Dendritic cell treated with granulocyte-macrophage colony-stimulating factor and Interleukin-4, amounts not matched to agents 40 ng/mL and 50 ng/mL, for 4 days (primary cell): Measurements from ENCODE around the gene HMGXB3.

Experiments used
- H3K27ac Mint-ChIP-seq: one replicate; pipeline ENCODE4 v1.8.0; 2022; ENCODE audit warnings: mild to moderate bottlenecking, mixed read lengths
- H3K27me3 Mint-ChIP-seq: one replicate; pipeline ENCODE4 v1.8.0; 2022; ENCODE audit warnings: mild to moderate bottlenecking, mixed read lengths
- H3K36me3 Mint-ChIP-seq: one replicate; pipeline ENCODE4 v1.8.0; 2022; ENCODE audit warnings: low read depth, mixed read lengths
- H3K4me1 Mint-ChIP-seq: one replicate; pipeline ENCODE4 v1.8.0; 2022; ENCODE audit warnings: low read depth, mixed read lengths
- H3K4me3 Mint-ChIP-seq: one replicate; pipeline ENCODE4 v1.8.0; 2022; ENCODE audit warnings: mild to moderate bottlenecking, moderate library complexity, mixed read lengths
- H3K9me3 Mint-ChIP-seq: one replicate; pipeline ENCODE4 v1.8.0; 2022; ENCODE audit warnings: mixed read lengths
- intact Hi-C: fragments of 100-400 bp; cut with micrococcal nuclease; formaldehyde crosslinking; loops from one replicate; pipeline ENCODE4 v1.15.0; 2022

Gene HMGXB3, protein sequence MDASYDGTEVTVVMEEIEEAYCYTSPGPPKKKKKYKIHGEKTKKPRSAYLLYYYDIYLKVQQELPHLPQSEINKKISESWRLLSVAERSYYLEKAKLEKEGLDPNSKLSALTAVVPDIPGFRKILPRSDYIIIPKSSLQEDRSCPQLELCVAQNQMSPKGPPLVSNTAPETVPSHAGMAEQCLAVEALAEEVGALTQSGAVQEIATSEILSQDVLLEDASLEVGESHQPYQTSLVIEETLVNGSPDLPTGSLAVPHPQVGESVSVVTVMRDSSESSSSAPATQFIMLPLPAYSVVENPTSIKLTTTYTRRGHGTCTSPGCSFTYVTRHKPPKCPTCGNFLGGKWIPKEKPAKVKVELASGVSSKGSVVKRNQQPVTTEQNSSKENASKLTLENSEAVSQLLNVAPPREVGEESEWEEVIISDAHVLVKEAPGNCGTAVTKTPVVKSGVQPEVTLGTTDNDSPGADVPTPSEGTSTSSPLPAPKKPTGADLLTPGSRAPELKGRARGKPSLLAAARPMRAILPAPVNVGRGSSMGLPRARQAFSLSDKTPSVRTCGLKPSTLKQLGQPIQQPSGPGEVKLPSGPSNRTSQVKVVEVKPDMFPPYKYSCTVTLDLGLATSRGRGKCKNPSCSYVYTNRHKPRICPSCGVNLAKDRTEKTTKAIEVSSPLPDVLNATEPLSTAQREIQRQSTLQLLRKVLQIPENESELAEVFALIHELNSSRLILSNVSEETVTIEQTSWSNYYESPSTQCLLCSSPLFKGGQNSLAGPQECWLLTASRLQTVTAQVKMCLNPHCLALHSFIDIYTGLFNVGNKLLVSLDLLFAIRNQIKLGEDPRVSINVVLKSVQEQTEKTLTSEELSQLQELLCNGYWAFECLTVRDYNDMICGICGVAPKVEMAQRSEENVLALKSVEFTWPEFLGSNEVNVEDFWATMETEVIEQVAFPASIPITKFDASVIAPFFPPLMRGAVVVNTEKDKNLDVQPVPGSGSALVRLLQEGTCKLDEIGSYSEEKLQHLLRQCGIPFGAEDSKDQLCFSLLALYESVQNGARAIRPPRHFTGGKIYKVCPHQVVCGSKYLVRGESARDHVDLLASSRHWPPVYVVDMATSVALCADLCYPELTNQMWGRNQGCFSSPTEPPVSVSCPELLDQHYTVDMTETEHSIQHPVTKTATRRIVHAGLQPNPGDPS (N-terminal part only)

DNA sequence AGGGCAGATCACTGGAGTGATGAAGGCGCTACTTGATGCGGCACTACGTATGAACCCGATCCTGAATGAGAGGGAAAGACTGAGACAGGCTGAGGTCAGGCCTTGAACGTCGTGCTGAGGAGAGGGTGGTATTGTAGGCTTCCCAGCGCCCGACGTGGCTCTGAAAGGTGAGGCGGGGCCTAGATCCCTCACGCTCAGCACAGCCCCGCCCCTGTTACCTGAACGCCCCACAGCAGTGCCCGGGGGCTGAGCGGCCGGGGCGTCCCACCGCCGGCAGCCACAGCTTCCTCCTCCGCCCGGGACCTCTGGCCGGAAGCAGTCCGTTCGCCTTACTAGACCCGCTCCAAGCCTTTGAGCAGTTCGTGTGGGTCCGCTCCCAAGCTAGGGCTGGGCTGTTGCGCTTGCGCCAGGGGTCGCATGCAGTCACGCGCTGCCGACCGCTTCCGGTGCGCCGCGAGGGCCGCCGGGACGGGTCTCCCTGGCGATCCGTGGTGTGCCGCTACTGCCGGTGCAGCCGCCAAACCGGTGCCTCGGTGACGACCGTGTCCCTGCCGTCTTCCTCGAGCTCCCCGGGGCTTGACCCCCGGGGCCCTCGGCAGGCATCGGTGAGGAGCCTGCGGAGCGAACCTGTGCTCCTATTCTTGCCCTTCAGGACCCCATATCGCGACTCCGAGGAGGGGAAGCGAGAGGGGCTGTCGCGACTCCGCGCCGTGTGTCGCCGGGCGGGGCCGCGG is at the start of gene HMGXB3, which contains the start of gene TIGD6:
Gene HMGXB3 (plus strand): TSS at position 484 of the 734 bp plus-strand sequence. CDS start 4,114 bp downstream, outside the sequence.
Gene TIGD6 (minus strand): TSS at position 399 of the 734 bp plus-strand sequence. CDS start 4,306 bp downstream, outside the sequence.
- peak within 1 kb of the TSS; percentile 96 for H3K27ac Mint-ChIP-seq
- peaks cover 68% of the 10 kb centered on the region for H3K4me1 Mint-ChIP-seq
- H3K36me3 Mint-ChIP-seq, result peaks cover 55% of the 10 kb centered on the region
- H3K4me3 Mint-ChIP-seq, result peak within 1 kb of the TSS; percentile 93
- H3K27me3 Mint-ChIP-seq, result no peaks in the 10 kb centered on the region
- intact Hi-C loops, result loop anchor here (2.0 to 5.0 kb wide), 3 partner anchors 40 to 122 kb away; partner anchors contain the start of gene SLC26A2
- H3K9me3 Mint-ChIP-seq, result no peaks in the 10 kb centered on the region

GRCh38 chr5:149951138-149951749 is 49.3 kb upstream of the HMGXB3 start:
- Mint-ChIP-seq H3K4me1 (peaks cover 4% of the 10 kb centered on the region), H3K36me3 (no peaks in the 10 kb centered on the region), H3K9me3 (no peaks in the 10 kb centered on the region), H3K27me3 (peaks cover 1% of the 10 kb centered on the region), H3K4me3 (no peak overlapping the region), H3K27ac (no peak overlapping the region)
- intact Hi-C loops, result no loop called here

DNA sequence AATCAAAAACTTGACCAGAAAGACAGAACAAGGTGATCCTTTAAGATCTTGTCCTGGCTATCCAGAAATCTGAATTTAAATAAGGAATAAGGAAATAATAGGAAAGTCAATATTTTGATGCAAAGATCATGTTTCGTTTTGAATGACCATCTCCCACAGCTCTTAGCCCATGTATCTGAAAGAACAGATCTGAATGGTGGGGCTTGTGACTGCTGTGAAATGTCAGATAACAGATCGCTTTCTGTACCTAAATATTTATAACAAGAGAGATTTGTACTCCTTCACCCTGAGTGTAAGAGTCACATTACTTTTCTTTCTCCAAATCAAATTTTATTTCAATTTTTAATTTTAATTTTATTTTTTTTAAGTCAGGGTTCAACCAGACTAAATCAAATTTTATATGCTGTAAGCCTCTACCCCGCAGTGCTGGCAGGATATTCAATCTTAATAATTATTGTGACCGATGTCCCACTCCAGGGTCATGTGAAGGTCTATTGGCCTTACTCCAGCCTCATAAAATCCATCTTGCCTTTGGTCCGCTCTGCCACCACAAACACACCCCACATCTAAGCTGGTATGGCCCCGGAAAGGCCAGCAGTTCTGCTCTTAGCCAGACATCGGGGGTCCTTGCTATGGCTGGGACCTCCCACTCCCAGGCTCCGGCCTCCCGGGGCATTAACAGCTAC is 47.0 kb upstream of the HMGXB3 start:
- H3K27ac Mint-ChIP-seq, result no peak overlapping the region
- H3K36me3 Mint-ChIP-seq, result no peaks in the 10 kb centered on the region
- H3K4me1 Mint-ChIP-seq, result peaks cover 4% of the 10 kb centered on the region
- H3K27me3 Mint-ChIP-seq, result peaks cover 1% of the 10 kb centered on the region
- H3K4me3 Mint-ChIP-seq, result no peak overlapping the region
- no peaks in the 10 kb centered on the region for H3K9me3 Mint-ChIP-seq
- intact Hi-C loops, result no loop called here

GRCh38 chr5:149954798-149955197 is 45.7 kb upstream of the HMGXB3 start:
- Mint-ChIP-seq H3K27me3 (peaks cover 1% of the 10 kb centered on the region), H3K4me1 (peaks cover 6% of the 10 kb centered on the region), H3K9me3 (no peaks in the 10 kb centered on the region), H3K36me3 (no peaks in the 10 kb centered on the region), H3K27ac (no peak overlapping the region), H3K4me3 (no peak overlapping the region)
- intact Hi-C loops, result no loop called here

DNA sequence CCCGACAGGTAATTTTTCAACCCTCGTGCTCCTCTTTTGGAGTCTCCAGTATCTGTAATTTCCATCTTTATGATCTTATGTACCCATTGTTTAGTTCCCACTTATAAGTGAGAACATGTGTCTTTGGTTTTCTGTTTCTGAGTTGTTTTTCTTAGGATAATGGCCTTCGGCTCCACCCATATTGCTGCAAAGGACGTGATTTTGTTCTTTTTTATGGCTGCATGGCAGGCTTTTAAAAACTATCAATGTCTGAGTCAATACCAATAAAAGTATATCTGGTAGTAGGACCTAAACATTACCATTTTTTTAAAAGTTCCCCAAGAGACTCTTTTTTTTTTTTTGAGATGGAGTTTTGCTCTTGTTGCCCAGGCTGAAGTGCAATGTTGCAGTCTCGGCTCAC is 43.9 kb upstream of the HMGXB3 start:
- Mint-ChIP-seq H3K9me3 (no peaks in the 10 kb centered on the region), H3K27ac (no peak overlapping the region), H3K27me3 (peaks cover 1% of the 10 kb centered on the region), H3K4me3 (no peak overlapping the region), H3K4me1 (peaks cover 23% of the 10 kb centered on the region), H3K36me3 (peaks cover 6% of the 10 kb centered on the region)
- intact Hi-C loops, result no loop called here

DNA sequence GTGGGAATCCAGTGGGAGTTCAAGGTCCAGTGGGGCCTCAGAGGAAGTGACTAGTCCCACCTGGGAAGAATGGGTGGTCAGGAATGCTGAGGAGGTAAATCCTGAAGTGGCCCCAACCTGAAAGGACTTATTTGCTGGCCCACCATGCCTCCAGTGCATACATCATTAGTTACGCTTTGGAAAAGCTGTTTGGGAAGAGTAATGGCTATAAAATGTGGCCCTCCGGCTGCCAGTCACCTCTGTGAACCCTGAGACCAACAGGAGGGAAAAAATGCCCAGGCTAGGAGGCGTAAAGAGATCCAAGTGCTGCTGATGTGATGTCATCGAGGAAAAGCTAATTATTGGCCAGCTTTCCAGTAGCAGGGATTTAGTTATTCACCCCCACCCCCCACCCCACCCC is 42.7 kb upstream of the HMGXB3 start:
- intact Hi-C loops, result no loop called here
- Mint-ChIP-seq H3K4me1 (peaks cover 35% of the 10 kb centered on the region), H3K36me3 (peaks cover 10% of the 10 kb centered on the region), H3K27ac (no peak overlapping the region), H3K4me3 (no peak overlapping the region), H3K27me3 (no peaks in the 10 kb centered on the region), H3K9me3 (no peaks in the 10 kb centered on the region)

DNA sequence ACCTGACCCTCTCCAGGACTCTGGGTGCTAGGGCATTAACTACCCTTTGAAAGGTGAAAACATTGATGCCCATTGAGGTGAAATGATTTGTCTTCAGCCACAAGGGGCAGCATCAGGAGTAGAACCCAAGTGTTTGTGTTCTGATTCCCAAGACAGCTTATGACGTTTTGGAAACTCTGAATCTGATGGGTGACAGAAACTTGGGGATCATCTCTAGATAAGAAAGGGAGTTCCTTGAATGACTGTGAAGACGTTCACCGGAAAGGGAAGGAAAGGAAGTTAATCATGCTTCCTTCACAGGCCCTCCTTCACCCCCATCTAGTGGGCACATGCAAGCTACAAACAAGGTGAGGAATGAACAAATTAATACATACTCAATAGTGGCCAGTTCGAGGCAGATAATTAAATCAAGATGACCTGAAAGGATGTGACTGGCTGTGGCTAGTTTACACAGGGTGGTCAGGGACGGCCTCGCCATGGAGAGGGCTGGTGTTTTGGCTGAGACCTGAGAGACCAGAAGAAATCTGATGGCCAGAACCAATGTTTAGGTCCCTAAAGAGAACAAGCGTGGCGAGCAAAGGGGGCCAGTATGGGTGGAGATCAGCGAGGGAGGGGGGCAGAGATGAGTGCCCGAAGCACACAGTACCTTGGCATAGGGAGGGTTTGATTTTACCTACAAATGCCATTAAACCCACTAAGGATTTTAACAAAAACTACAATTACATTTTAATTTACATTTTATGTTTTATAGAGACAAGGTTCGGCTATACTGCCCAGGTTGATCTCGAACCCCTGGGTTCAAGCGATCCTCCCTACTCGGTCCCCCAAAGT is 40.9 kb upstream of the HMGXB3 start:
- Mint-ChIP-seq H3K27me3 (no peaks in the 10 kb centered on the region), H3K27ac (peak overlapping the region; percentile 93), H3K36me3 (peaks cover 13% of the 10 kb centered on the region), H3K4me1 (peaks cover 37% of the 10 kb centered on the region), H3K9me3 (no peaks in the 10 kb centered on the region), H3K4me3 (peak overlapping the region; percentile 97)
- intact Hi-C loops, result loop anchor here (2.0 to 10.0 kb wide), 2 partner anchors 41 to 325 kb away; partner anchors contain the start of genes HMGXB3 and TIGD6

DNA sequence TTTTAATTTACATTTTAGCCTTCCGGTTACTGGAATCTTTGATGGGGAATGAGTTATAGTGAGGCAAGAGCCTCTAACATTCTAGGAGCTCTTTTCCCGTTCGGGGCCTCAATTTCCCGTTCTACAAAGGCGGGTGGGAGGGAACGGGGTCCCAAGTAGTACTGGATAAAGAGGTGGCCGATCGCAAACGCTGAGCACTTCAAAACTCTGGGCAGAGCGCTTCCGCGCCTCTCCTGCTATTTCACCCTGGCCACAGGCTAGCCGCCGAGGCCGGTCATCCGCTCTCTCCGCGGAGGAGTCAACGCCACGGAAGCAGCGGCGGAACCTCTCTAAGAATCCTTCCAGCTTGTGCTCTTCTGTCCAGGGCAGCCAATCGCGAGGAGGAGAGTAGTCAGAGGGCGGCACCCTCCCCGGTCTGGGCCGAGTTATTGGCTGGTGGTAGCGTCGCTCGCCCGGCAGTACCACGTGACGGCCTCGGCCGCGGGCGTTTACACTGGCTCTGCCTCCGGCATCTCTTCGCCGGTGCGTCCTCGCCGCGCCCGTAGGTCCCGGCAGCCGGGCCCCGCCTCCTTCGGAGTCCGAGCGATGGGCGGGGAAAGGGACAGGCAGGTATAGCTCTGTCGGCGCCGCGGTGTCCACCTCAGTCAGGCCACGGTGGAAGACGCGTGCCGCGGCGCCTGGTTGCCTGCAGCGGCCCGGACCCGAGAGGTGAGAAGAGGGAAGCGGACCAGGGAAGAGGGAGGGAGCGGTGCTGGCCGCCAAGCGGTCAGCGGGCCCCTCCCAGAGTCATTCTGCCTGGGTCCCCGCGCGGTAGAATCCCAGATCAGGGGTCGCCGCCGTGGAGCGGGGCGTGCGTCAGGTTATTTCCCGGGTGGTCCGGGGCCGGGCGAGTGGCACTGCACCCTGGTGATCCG is 40.0 kb upstream of the HMGXB3 start, which contains the start of gene SLC26A2:
Gene SLC26A2 (plus strand): TSS at position 487 of the 914 bp plus-strand sequence. CDS start 16,895 bp downstream, outside the sequence.
- Mint-ChIP-seq H3K9me3 (no peaks in the 10 kb centered on the region), H3K4me3 (peak within 1 kb of the TSS; percentile 97), H3K27ac (peak within 1 kb of the TSS; percentile 93), H3K36me3 (peaks cover 13% of the 10 kb centered on the region), H3K4me1 (peaks cover 37% of the 10 kb centered on the region), H3K27me3 (no peaks in the 10 kb centered on the region)
- intact Hi-C loops, result loop anchor here (2.0 to 10.0 kb wide), 2 partner anchors 40 to 326 kb away; partner anchors contain the start of genes HMGXB3 and TIGD6

GRCh38 chr5:149961186-149961685 is 39.3 kb upstream of the HMGXB3 start:
- intact Hi-C loops, result loop anchor here (2.0 to 10.0 kb wide), 2 partner anchors 40 to 326 kb away; partner anchors contain the start of genes HMGXB3 and TIGD6
- Mint-ChIP-seq H3K9me3 (no peaks in the 10 kb centered on the region), H3K4me1 (peaks cover 37% of the 10 kb centered on the region)

DNA sequence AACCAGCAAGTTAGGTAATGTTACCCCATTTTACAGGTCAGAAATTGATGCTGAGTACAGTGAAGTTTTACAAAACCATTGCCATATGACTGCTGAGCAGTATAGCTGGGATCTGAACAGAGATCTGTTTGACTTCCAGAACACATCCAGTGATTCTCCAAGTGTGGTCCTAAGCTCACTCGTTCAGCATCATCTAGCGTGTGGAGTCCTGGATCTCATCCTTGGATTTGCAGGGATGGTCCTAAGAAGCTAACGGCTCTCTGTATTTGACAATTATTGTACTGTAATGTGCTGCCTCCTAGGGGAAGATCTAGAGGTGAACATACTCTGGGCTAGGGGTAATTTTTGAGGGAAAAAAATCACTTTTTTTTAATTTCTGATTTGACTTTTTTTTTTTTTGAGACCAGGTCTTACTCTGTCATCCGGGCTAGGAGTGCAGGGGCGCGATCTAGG is 38.6 kb upstream of the HMGXB3 start:
- no peaks in the 10 kb centered on the region for H3K9me3 Mint-ChIP-seq
- H3K4me1 Mint-ChIP-seq, result peaks cover 37% of the 10 kb centered on the region
- intact Hi-C loops, result loop anchor here (2.0 to 10.0 kb wide), 2 partner anchors 39 to 327 kb away; partner anchors contain the start of genes HMGXB3 and TIGD6
- H3K27me3 Mint-ChIP-seq, result no peaks in the 10 kb centered on the region
- no peak overlapping the region for H3K4me3 Mint-ChIP-seq
- peaks cover 13% of the 10 kb centered on the region for H3K36me3 Mint-ChIP-seq
- H3K27ac Mint-ChIP-seq, result no peak overlapping the region

More at GRCh38 chr5:149961186-149961685, 39.3 kb upstream of the HMGXB3 start:
- Mint-ChIP-seq H3K4me3 (peak overlapping the region; percentile 97), H3K36me3 (peaks cover 13% of the 10 kb centered on the region), H3K27ac (peak overlapping the region; percentile 93), H3K27me3 (no peaks in the 10 kb centered on the region)
